DMS79 treated with DMSO at 0.1 percent for 48 hours (cell line): ENCODE results near the gene SNRPB.
"Not testable (repeated sequence)": the region's sequence is repeated elsewhere in the genome, so short reads cannot be mapped to it uniquely, and the experiment has no call there.

Experiments used
- DNase-seq: peaks from one replicate; lab custom pipeline; 2025; lab: John Stamatoyannopoulos, UW

The SNRPB gene

DNA sequence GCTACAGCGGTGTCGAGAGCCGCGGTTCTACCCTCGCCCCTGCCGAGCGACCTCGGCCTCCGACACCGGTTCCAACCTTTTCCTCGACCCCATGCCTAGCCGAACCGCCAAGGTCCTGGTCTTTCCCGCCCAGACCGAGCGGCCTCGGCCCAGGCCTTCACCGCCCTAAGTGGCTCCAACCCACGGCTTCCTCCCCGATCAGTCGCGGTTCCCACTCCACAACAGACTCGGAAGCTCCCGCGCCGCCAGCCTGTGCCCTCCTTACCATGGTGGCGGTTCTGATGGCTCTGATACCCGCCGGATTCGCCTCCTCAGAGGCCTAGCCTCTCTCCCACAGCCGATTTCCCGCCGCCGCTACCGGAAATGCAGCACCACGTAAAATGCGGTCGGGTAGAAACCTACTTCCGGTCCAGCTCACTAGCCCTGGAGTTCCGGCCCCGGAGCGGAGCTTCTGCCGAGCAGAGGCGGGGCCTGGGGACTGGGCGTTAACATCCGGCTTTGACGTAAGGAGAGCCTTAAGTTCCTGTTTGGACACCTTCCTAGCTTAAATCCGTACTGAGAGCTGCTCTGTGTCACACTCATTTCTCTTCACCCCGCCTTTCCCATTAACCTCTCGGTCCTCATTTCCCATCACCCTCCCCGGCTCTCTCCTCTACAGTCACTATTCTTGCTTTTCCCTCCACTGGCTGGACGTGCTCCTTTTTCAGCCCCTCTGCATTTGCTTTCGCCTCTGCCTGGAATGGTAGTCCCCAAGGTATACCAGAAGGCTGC lies at the start of gene SNRPB:
Gene SNRPB (minus strand): TSS at position 367 of the 771 bp plus-strand sequence. CDS start 99 bp downstream, at position 268.
- peak; percentile 96 for DNase-seq

DNA sequence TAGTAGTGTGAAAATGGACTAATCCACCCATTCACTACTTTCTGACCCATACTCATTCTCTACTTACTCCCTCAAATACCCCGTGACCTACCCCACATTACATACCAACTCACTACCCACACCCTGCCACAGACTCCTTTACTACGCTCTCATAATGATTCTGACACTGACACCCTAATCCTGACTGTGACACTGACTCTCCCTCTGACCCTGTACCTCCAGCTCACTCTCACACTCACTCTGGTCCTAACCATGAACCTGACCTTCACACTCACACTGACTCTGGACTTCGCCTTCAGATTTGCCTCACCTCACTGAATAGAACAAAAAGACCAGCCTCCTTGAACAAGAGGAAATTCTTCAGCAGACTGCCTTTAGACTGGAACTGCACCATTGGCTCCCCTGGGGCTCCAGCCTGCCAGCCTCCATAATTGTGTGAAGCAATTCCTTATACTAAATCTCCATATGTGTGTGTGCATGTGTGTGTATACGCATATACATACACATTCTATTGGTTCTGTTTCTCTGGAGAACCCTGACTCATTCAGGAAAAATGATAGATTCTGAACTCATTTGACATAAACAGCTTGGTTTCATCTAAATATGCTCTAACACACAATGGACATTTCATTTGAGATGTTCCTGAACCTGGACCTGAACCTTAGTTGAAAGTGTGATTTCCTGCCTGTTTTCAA lies 48.7 kb upstream of the SNRPB start:
- DNase-seq: no peak

DNA sequence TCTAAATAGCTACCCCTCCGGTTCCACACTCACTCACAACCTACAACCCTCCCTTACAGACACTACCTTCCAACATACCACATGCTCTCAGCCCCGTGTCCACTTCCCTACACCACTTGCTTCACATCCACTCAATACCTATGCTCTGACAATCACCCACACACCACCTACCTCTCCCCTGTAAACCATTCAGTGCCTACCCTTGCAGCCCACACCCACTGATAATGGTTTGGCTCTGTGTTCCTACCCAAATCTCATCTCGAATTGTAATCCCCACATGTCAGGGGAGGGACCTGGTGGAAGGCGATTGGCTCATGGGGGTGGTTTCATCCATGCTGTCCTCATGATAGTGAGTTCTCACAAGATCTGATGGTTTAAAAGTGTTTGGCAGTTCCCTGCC lies 48.0 kb upstream of the SNRPB start:
- no peak for DNase-seq

DNA sequence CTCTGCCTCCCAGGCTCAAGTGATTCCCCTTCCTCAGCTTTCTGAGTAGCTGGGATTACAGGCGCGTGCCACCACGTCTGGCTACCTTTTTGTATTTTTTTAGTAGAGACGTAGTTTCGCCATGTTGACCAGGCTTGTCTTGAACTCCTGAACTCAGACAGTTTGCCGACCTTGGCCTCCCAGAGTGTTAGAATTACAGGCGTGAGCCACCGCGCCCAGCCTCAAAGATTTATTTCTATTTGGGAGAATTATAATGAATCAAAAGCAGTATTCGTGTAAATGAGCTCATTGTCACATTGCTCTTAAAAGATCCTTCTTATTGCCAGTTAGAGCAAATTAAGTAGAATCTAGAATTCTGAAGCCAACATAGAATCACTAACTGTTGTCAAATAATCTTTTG lies 47.5 kb upstream of the SNRPB start:
- no peak for DNase-seq

DNA sequence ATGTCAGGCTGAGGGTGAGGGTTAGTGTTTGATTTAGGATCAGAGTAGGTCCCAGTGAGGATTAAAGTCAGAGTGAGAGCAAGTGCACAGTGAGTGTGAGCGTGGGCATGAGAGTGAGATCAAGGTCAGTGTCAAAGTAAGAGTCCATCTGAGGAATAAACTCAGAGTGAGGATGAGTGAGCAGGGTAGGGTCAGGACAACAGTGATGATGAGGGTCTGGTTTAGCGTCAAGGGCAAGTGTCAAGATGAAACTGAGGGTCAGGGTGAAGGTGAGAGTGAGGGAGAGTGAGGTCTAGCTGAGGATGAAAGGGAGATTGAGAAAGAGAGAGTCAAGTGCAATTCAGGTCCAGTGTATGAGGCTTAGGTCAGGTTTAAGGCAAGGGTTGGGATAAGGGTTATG lies 45.8 kb upstream of the SNRPB start:
- DNase-seq: no peak

DNA sequence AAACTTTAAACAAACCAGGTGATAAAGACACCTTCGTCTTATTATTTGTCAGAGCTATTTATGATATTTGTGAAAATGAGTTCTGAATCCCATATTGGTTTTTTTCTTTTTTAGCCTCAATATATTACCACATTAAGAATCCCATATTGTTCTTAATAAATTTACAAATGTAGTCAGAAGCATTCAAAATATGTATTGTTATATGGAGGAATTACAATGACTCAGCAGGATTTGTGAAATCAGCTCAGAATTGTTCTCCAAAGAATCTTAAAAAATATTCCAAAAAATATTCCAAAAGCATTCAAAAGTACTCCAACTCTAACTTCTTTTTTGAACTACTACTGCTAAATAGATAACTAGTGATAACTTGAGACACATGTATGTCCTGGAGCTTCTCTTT lies 44.6 kb upstream of the SNRPB start:
- DNase-seq: no peak

DNA sequence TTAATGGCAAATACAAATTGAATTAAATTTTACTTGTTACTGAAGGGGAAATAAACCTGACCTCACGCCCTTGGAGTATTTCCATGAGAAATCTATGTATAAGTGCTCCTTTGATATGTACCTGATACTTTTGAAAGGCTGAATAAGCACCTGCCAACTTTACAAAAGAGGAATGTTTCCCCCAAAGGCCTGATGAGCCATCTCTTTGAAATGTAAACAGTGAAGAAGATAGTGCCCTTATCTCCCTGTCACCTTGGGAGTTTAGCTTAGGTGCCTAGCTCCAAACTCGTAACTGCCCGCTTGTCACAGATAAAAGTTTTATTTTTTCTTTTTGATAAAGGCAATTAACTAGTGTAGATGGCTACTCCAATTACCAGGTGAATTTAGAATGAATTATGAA lies 39.2 kb upstream of the SNRPB start:
- no peak for DNase-seq

DNA sequence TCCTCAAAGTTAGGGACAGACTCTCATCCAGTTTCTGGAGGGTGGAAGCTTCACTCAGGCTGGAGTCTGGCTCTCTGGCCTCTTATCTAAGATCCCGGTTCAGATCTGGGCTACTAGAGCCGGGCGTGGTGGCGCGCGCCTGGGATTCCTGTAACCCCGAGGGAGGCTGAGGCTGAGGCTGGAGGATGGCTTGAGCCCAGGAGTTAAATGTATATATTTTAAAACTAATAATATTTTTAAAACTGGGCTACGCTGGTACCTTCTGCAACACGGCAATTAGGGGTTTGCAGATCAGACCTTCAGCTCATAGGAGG lies 38.8 kb upstream of the SNRPB start:
- DNase-seq: no peak

DNA sequence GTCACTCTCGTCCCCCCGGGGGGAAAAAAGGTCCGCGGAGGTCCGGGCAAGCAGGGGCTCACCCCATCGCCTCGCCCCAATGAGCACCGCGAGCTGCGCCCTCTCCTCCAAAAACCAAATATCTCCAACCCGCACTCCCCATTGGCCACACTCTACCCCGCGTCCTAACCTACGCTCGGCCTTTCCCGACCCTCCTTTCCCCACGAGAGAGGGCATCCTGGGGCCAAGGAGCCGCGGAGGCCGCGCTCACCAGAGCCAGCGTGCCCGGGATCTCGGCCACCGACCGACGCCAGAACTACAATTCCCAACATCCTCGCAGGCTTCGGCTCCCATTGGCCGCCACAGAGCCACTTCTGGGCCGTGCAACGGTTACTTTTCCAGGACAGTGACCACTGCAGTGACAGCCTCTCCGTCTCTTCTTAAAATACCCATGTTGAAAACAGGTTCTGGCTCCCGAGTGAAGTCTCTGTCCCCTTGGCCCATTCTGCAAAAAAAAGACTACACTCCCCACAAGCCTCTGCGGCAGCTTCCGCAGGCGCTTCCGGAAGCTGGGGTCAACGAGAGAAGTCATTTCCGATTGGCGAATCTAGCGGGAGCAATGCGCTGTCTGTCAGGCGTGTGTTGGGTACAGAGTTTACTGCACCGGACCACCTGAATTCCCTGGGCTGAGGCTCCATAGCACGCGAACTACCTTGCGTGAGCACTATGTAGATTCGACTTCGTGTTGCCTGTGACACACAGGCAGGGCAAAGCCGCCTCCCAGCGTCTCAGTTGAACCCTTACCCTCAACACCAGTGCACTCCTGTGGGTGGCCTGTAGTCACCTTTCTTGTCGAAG lies 38.3 kb upstream of the SNRPB start, which contains the start of gene ZNF343:
Gene ZNF343 (minus strand): TSS at position 285 of the 837 bp plus-strand sequence. CDS start 15,020 bp downstream, outside the sequence.
- peak; percentile 89 for DNase-seq

DNA sequence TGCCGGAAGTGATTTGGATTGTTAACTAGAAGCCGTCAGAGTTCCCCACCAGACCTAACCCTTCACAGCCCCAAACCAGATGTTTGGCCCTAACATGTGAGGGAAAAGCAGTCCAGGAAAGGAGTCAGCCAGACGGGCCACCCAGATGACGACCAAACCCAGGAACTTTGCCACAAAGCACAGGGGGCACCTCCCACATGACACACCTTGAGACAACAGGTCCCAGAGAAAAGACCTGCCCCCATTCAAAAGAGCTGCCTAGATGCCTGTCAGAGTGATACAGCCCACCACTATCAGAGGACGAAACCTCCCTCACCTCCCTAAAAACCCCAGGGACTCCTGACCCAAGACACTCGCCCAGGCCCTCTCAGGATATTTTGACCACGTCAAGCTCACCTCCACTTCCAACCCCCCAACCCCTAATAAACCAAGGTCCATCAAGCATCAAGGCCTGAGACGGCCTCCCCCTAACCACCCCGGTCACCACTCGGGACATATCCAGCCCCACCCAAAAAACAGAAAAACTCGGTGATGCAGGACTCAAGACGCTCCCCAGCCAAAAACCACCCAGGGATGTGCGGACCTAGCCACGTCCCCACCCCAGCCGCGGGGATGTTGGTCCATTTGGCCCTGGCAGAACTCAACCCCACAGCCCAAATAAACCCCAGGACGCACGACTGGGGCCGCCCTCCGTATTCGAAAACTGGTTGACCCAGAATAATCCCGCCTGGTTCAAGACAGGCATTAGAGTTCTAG lies 37.5 kb upstream of the SNRPB start:
- no peak for DNase-seq

DNA sequence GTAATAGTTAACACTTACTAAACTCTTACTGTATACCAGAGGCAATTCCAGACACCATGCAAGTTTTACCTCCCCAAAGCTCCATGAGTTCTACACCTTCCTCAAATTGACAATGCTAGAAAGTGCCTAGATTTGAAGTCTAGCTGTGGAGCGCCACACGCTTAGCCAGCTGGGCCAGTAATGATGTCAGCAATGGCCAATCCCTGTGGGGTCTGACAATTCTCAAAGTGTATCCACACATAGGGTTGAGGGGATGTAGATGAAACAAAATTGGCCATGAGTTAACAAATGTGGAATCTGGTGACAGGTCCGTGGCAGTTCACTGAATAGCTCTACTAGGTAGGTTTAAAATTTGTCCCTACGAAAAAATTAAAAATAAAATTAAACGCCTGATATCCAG lies 36.9 kb upstream of the SNRPB start:
- DNase-seq: no peak

DNA sequence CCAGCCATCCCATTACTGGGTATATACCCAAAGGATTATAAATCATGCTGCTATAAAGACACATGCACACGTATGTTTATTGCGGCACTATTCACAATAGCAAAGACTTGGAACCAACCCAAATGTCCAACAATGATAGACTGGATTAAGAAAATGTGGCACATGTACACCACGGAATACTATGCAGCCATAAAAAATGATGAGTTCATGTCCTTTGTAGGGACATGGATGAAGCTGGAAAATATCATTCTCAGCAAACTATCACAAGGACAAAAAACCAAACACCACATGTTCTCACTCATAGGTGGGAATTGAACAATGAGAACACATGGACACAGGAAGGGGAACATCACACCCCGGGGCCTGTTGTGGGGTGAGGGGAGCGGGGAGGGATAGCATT lies 35.8 kb upstream of the SNRPB start:
- DNase-seq: not testable (repeated sequence)

DNA sequence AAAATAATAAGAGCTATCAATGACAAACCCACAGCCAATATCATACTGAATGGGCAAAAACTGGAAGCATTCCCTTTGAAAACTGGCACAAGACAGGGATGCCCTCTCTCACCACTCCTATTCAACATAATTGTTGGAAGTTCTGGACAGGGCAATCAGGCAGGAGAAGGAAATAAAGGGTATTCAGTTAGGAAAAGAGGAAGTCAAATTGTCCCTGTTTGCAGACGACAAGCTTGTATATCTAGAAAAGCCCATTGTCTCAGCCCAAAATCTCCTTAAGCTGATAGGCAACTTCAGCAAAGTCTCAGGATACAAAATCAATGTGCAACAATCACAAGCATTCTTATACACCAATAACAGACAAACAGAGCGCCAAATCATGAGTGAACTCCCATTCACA lies 34.2 kb upstream of the SNRPB start:
- not testable (repeated sequence) for DNase-seq

DNA sequence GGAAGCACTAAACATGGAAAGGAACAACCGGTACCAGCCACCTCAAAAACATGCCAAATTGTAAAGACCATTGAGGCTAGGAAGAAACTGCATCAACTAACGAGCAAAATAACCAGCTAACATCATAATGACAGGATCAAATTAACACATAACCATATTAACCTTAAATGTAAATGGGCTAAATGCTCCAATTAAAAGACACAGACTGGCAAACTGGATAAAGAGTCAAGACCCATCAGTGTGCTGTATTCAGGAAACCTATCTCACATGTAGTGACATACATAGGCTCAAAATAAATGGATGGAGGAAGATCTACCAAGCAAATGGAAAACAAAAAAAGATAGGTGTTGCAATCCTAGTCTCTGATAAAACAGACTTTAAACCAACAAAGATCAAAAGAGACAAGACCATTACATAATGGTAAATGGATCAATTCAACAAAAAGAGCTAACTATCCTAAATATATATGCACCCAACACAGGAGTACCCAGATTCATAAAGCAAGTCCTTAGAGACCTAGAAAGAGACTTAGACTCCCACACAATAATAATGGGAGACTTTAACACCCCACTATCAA lies 32.3 kb upstream of the SNRPB start:
- DNase-seq: not testable (repeated sequence)

DNA sequence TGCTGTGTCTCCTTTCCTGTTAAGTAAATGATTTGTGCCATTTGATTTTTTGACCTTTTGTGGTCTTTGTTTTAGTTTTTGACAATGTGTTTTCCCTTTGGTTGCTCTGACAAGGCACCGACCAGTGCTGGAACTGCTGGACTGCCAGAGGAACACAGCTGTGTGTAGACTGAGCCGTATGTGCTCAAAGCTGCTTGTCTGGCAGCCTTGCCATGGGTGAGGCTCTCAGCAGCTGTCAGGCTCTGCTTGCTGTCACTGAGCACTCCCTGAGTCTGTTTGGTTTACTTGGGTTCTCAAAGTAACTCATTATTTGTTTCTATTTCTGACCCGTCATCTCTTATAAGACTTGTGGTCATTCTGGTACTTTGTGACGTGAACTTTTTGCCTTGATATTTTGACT lies 15.1 kb upstream of the SNRPB start:
- DNase-seq: no peak

DNA sequence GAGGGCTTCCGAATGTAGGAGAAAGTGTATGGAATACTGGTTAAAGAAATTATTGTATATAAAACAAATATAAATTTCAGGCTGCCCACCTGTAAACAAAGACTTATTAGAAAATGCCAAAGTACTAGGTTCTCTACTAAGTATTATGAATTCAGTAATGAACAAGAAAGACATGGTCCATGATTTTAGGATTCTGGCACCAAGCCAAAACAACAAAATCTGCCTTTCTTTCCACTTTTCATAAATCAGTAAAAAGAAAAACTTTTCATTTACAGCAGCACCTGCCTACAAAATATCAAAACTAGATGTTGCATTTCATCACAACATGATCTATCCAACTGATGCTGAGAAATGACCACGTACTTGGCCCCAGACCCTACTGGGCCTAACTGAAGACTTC lies 14.5 kb upstream of the SNRPB start:
- no peak for DNase-seq

DNA sequence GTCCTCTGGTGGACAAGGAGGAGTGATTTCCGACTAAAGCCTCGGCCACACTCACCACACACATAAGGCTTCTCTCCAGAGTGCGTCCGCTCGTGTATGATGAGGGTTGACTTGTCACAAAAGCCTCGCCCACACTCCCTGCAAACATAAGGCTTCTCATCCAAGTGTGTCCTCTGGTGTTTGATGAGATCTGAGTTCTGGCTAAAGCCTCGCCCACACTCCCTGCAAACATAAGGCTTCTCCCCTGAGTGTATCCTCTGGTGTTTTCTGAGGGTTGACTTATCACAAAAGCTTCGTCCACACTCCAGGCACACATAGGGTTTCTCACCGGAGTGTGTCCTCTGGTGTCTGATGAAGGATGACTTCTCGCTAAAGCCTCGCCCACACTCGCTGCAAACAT lies 12.9 kb upstream of the SNRPB start:
- DNase-seq: no peak

DNA sequence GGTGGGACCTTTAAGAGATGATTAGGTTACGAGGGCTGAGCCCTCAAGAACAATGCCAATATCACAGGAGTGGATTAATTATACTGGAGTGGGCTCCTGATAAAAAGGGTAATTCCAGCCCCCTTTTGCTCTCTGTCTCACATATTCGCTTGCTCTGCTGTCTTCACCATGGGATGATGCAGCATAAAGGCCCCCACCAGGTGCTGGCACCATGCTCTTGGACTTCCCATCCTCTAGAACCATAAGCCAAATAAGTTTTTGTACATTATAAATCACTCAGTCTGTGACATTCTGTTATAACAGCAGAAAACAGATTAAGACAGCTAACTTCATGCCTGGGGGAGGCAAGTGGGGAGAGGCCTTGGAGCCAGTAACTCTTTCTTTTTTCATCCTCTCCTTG lies 9.8 kb upstream of the SNRPB start:
- DNase-seq: no peak

DNA sequence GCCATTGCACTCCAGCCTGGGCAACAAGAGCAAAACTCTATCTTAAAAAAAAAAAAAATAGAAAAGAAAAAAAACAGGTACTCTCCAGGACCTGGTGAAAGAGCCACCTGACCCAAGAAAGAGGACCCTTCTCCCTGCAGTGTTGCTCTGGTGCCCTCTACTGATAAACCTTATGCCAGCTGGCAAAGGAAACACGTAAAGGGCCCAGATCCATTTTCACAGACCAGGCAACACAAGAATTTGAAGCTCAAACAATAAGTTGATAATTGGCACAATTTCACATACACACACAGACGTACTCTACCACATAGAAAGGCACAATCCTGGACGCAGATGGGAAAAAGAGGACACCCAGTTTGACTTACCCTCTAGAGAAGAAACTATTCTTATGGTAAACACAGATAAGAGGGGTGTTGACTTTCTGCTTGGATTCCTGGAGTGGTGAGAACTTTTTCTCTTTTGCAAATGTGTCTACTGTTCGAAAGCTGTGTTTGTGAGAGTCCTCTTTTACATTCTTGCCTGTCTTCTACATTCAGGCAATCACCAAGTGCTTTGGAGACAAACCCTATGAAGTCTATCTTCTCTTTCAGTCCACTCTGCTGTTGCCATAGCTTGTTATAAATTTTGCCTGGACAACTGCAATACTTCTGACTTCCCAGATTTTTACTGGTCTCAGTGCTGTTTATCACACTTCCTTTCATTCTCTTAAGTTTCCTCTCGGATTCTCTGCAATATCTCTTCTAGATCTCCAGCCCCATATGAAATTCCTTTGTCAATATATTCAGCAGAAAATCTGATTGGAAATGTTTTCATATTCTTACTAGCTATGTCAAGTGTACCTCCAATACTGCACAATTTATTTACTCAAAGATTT lies 6.4 kb upstream of the SNRPB start:
- DNase-seq: no peak

DNA sequence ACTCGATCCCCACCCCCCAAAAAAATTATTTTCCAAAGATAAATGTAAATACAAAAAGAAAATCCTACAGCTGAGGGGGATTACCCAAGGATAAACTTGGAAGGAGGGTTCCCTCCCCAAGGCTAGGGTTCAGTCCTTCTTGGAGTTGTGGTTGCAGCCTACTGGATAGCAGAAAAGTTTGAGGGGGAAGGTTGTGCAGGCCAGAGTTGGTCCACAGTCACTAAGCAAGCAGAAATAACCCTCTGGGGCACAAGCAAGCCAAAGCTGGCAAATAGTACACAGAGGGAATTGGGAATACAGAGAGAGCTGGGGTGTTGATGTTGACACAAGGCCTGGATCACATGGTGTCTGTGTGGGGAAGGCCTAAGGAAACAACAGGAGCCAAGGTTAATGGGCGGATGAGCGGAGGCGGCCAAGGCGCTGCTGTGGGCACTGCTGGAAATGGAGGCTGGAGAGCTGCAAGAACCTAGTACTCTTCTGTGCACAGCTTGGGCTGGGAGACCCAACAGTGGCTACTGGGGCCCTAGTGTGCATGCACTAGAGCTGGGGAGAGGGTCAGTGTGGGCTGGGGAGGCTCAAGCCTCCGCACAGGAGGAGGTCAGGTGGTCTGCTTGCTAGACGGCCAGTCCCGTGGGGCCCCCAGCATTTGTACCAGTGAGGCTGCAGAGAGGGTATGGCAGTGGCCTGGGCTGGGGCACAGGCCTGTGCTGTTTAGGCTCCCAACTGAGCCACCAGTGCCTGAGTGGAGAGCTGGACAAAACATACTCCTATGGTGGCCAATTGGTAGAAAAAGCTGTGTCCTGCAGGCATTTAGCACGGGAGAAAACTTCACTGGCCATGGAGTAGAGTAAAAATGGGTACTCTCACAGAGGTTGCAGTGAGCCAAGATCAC lies 5.5 kb upstream of the SNRPB start:
- DNase-seq: no peak
